OCI-LY1 (cell line): Measurements from ENCODE around the gene ASPM.

Experiments used
- EZH2 ChIP-seq: fragments of 200-600 bp; sonication (generic), shearing (Covaris generic); IDR thresholded peaks from 2 replicates; pipeline ENCODE4 v1.8.0; 2017; ENCODE audit warnings: borderline replicate concordance, mixed run types, mild to moderate bottlenecking, antibody characterized with exemption, low read length, moderate library complexity, mixed read lengths
- TF ChIP-seq, protein P1 (sequence below): fragments of 200-600 bp; sonication (generic), shearing (Covaris generic); IDR thresholded peaks from 2 replicates; pipeline ENCODE4 v1.5.1; 2017; ENCODE audit warnings: mild to moderate bottlenecking, antibody characterized with exemption, low read length, moderate library complexity, mixed read lengths

GRCh38 chr1:197066277-197066676 lies 80.2 kb downstream of the ASPM start:
- TF ChIP-seq, protein P1, sequence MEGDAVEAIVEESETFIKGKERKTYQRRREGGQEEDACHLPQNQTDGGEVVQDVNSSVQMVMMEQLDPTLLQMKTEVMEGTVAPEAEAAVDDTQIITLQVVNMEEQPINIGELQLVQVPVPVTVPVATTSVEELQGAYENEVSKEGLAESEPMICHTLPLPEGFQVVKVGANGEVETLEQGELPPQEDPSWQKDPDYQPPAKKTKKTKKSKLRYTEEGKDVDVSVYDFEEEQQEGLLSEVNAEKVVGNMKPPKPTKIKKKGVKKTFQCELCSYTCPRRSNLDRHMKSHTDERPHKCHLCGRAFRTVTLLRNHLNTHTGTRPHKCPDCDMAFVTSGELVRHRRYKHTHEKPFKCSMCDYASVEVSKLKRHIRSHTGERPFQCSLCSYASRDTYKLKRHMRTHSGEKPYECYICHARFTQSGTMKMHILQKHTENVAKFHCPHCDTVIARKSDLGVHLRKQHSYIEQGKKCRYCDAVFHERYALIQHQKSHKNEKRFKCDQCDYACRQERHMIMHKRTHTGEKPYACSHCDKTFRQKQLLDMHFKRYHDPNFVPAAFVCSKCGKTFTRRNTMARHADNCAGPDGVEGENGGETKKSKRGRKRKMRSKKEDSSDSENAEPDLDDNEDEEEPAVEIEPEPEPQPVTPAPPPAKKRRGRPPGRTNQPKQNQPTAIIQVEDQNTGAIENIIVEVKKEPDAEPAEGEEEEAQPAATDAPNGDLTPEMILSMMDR: no peak
- no peak for TF ChIP-seq EZH2
